Measurements from ENCODE around the gene SPOCK1. TPM values are rescaled to one million over a fixed set of nuclear protein-coding genes. Genes with fewer than 3 reads are reported as not detected.

SPOCK1 gene
- polyA plus RNA-seq, 3 donors, result 1.8 to 5.7 (median 2.1) TPM

DNA sequence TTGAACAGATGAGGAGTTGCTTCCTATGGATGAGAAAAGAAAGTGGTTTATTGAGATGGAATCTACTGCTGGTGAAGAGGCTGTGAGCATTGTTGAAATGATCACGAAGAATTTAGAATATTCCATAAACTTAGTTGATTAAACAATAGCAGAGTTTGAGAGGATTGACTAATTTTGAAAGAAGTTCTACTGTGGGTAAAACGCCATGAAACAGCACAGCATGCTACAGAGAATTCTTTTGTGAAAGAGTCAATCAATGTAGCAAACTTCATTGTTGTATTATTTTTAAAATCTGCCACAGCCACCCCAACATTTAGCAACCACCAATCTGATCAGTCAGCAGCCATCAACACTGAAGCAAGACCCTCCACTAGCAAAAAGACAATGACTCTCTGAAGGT lies 309.1 kb downstream of the SPOCK1 start:
- Histone ChIP-seq H3K9ac (ENCODE audit: insufficient read depth, low read length, poor library complexity, severe bottlenecking) (no peak overlapping the region), H2AFZ (ENCODE audit: insufficient read depth, low read depth, low read length, poor library complexity, severe bottlenecking) (no peak overlapping the region), H3K9me3 (replicated peaks in 1 of 2; ENCODE audit: control insufficient read depth in 1 of 2, insufficient read depth in 1 of 2, low read length in 2 of 2) (no peaks in the 10 kb centered on the region), H3K36me3 (replicated peaks in 1 of 2; ENCODE audit: control insufficient read depth in 1 of 2, insufficient read depth in 2 of 2, low read length in 2 of 2) (no peaks in the 10 kb centered on the region), H3K4me2 (replicated peaks; ENCODE audit: extremely low read depth, low read length, poor library complexity, severe bottlenecking) (no peak overlapping the region), H3K4me1 (ENCODE audit: control insufficient read depth in 1 of 2, insufficient read depth in 2 of 2, low read length in 2 of 2) (no peaks in the 10 kb centered on the region), H3K4me3 (replicated peaks in 1 of 3; ENCODE audit: low read depth in 2 of 3, low read length in 3 of 3) (no peak overlapping the region), H3K27ac (ENCODE audit: low read depth in 1 of 2, low read length in 2 of 2) (no peak overlapping the region), H3K79me2 (ENCODE audit: insufficient read depth, low read length) (no peaks in the 10 kb centered on the region), H4K20me1 (ENCODE audit: insufficient read depth, low read length) (no peaks in the 10 kb centered on the region), H3K27me3 (ENCODE audit: control insufficient read depth in 2 of 2, insufficient read depth in 2 of 2, low read length in 2 of 2) (no peaks in the 10 kb centered on the region)
- WGBS (ENCODE audit: insufficient coverage), result no CpG with 5 or more reads among the region's 2 CpGs
- Mint-ChIP-seq H3K27me3 (ENCODE audit: low read depth in 3 of 3) (peaks cover 2 to 8% (median 2%) of the 10 kb centered on the region in 3 donors), H3K27ac (no peak overlapping the region), H3K9me3 (peaks cover 0 to 6% (median 1%) of the 10 kb centered on the region in 7 donors), H3K36me3 (no peaks in the 10 kb centered on the region), H3K4me1 (no peaks in the 10 kb centered on the region), H3K4me3 (no peak overlapping the region)
- TF ChIP-seq, protein P1, sequence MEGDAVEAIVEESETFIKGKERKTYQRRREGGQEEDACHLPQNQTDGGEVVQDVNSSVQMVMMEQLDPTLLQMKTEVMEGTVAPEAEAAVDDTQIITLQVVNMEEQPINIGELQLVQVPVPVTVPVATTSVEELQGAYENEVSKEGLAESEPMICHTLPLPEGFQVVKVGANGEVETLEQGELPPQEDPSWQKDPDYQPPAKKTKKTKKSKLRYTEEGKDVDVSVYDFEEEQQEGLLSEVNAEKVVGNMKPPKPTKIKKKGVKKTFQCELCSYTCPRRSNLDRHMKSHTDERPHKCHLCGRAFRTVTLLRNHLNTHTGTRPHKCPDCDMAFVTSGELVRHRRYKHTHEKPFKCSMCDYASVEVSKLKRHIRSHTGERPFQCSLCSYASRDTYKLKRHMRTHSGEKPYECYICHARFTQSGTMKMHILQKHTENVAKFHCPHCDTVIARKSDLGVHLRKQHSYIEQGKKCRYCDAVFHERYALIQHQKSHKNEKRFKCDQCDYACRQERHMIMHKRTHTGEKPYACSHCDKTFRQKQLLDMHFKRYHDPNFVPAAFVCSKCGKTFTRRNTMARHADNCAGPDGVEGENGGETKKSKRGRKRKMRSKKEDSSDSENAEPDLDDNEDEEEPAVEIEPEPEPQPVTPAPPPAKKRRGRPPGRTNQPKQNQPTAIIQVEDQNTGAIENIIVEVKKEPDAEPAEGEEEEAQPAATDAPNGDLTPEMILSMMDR (IDR thresholded peaks at IDR 0.05), result no peak
- DNase-seq, result no peak
- intact Hi-C loops (cut with micrococcal nuclease), result no loop called here

GRCh38 chr5:137188566-137188965 lies 310.6 kb downstream of the SPOCK1 start:
- H3K79me2 ChIP-seq (ENCODE audit: insufficient read depth, low read length), result no peaks in the 10 kb centered on the region
- no peak overlapping the region for H2AFZ ChIP-seq (ENCODE audit: insufficient read depth, low read depth, low read length, poor library complexity, severe bottlenecking)
- H4K20me1 ChIP-seq (ENCODE audit: insufficient read depth, low read length), result no peaks in the 10 kb centered on the region
- TF ChIP-seq, protein P1 (IDR thresholded peaks at IDR 0.05), result no peak
- H3K4me1 ChIP-seq (ENCODE audit: control insufficient read depth in 1 of 2, insufficient read depth in 2 of 2, low read length in 2 of 2), result no peaks in the 10 kb centered on the region
- no peak overlapping the region for H3K4me2 ChIP-seq (replicated peaks; ENCODE audit: extremely low read depth, low read length, poor library complexity, severe bottlenecking)
- H3K4me1 Mint-ChIP-seq, result no peaks in the 10 kb centered on the region
- intact Hi-C loops (cut with micrococcal nuclease), result no loop called here
- H3K4me3 Mint-ChIP-seq, result no peak overlapping the region
- no peaks in the 10 kb centered on the region for H3K27me3 ChIP-seq (ENCODE audit: control insufficient read depth in 2 of 2, insufficient read depth in 2 of 2, low read length in 2 of 2)
- H3K27me3 Mint-ChIP-seq (ENCODE audit: low read depth in 3 of 3), result peaks cover 2 to 9% (median 2%) of the 10 kb centered on the region in 3 donors
- H3K27ac Mint-ChIP-seq, result no peak overlapping the region
- no peaks in the 10 kb centered on the region for H3K36me3 ChIP-seq (replicated peaks in 1 of 2; ENCODE audit: control insufficient read depth in 1 of 2, insufficient read depth in 2 of 2, low read length in 2 of 2)
- H3K27ac ChIP-seq (ENCODE audit: low read depth in 1 of 2, low read length in 2 of 2), result no peak overlapping the region
- no peak overlapping the region for H3K9ac ChIP-seq (ENCODE audit: insufficient read depth, low read length, poor library complexity, severe bottlenecking)
- WGBS (ENCODE audit: insufficient coverage), result no CpG with 5 or more reads among the region's 5 CpGs
- no peaks in the 10 kb centered on the region for H3K9me3 ChIP-seq (replicated peaks in 1 of 2; ENCODE audit: control insufficient read depth in 1 of 2, insufficient read depth in 1 of 2, low read length in 2 of 2)
- DNase-seq, result no peak
- H3K36me3 Mint-ChIP-seq, result no peaks in the 10 kb centered on the region
- H3K4me3 ChIP-seq (replicated peaks in 1 of 3; ENCODE audit: low read depth in 2 of 3, low read length in 3 of 3), result no peak overlapping the region
- peaks cover 0 to 3% (median 0%) of the 10 kb centered on the region in 7 donors for H3K9me3 Mint-ChIP-seq
